NCI-H1694 treated with DMSO at 0.1 percent for 48 hours (cell line): Measurements from ENCODE around the gene NPB.

Source experiments
- DNase-seq: peaks from one replicate; lab custom pipeline; 2025; lab: John Stamatoyannopoulos, UW

NPB gene

GRCh38 chr17:81898885-81899284, 3.2 kb upstream of the NPB start:
- DNase-seq, result no peak

DNA sequence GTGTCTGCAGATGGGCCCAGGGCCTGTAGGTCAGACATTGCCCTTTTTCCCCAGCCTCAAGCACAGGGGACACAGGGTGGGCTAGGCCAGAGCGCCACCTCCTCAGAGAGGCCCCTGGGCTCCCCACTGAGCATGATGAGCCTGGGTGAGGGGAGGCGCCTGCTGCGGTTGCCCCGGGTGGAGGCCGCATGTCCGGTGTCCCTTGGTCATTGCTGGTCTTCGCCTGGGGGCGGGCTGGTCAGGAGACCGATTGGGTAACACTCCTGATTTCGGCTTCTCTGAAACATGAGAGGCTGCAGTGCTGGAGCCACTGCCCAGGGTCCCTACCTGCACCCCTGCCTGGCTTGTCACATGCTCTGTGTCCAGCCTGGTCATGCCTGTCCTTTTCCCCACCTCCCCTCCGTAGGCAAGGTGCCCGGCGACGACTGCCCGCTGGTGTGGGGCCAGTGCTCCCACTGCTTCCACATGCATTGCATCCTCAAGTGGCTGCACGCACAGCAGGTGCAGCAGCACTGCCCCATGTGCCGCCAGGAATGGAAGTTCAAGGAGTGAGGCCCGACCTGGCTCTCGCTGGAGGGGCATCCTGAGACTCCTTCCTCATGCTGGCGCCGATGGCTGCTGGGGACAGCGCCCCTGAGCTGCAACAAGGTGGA, 2.4 kb upstream of the NPB start:
- DNase-seq, result no peak

GRCh38 chr17:81900181-81900820, 1.7 kb upstream of the NPB start:
- DNase-seq, result no peak

DNA sequence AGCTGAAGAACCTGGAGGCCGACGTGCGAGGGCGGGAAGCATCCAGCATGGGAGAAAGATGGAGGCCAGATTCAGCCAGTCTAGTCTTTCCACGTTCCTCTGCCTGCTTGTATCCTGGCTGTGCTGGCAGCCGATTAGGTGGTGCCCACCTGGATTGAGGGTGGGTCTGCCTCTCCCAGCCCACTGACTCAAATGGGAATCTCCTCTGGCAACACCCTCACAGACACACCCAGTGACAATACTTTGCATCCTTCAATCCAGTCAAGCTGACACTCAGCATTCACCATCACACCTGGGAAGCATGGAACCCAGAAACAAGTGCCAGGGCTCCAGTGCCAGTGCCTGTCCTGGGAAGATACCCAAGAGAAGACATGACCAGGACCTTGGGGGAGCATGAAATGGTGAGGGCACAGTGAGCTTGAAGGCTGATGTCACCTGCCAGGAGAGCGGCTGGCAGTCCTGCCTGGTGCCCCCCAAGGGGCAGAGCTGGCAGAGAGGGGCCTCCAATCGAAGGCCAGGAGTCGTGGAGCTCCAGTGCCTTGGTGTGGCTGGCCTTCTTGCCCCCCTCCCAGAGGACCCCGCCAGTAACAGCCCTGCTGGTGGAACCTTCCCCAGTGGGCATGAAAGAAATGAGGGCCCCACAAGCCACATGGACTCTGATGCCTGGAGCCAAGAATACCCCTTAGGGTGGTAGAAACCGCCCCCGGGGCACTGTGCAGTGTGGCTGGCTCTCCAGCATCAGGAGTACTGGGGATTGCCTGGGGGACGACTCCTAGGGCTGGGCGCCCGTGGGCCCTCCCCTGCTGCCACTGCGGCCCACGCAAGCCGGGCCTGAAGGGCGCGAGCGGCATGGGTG, 643 bp upstream of the NPB start:
- no peak for DNase-seq

DNA sequence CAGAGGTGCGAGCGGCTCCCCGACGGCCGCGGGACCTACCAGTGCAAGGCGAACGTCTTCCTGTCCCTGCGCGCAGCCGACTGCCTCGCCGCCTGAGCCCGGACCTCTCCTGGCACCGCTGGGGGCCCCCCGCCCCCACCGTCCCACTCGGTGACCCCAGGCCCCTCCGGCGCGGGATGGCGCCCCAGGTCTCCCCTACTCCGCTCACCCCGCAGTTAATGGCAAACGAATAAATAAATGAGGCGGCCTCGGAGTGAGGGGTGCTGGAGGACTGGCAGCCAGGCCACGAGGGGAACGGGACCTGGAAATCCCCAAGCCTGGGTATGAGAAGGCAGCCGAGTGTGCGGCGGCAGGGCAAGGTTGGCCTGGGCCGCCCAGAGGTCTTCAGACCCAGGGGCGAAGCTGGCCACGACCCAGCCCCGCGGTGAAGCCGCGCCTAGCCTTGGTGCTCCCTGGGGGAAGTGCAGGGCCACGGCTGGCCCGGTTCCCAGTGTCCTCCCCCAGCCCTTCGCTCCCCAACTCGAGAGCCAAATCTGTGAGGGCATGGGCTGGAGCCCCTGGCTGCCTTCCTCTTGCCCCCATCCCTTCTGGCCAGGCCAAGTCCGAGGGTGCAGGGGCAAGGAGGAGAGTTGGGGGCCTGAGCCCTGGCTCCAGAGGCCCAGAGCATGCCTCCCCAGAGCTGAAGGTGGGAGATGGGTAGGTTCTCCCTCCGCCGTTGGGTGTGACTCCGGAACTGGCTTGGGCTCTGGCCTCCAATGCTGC, 796 bp downstream of the NPB start:
- no peak for DNase-seq

- no peak for DNase-seq
These were observed 1.4 kb downstream of the NPB start for GRCh38 chr17:81903415-81903831.

- no peak for DNase-seq
These were observed 2.0 kb downstream of the NPB start for GRCh38 chr17:81903896-81904599.

- no peak for DNase-seq
These were observed 2.8 kb downstream of the NPB start for GRCh38 chr17:81904600-81905423.

GRCh38 chr17:81905424-81905875, 3.4 kb downstream of the NPB start:
- no peak for DNase-seq

DNA sequence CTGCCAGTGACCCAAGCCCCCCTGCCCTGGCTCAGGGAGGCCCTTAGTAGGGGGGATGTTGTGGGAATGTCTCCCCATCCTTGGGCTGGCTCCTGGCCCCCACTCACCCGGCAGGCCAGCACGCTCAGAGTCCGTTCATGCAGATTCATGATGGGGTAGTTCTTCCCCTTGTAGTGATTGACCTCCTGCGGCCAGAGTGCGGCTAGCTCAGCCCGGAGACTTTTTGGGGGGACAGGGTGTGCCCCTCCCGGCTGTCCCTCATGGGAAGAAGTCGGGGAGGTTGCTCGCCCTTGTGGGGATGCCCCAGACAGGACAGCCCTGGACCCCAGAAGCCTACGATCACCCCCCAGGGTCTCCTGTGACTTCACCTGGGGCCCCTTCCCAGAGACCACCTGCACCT, 4.0 kb downstream of the NPB start:
- no peak for DNase-seq

DNA sequence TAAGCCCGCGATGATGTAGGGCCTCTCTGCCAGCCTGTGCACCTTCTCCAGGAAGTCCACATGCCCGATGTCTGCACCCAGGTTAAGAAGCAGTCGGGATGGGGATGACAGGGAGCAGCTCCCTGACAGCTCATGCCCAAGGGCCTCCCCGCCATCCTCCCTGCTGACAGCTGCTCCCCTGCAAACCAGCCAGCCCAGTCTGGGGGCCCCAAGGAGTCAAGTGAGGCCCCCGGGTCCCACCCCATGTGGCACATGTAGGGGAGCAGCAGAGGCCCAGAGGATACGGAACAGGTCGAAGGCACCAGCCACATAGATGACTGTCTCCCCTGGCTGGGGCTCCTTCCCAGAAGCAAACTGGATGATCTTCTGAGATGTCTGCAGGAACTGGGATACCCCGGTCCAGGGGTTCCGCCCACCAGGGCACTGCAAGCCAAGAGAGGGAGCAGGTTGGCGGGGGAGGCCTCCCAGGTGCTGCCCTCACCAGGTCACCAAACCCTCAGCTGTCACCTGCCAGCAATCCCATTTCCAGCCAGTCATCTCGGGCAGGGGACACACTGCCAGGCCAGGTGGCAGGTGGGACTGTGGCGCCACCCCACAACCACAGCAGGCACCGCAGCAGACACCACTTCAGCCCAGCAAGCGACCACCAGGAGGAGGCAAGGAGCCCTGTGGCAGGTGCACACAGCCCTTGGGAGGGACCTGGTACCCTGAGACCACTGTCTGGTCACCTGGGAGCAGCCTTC, 4.6 kb downstream of the NPB start:
- no peak for DNase-seq

DNA sequence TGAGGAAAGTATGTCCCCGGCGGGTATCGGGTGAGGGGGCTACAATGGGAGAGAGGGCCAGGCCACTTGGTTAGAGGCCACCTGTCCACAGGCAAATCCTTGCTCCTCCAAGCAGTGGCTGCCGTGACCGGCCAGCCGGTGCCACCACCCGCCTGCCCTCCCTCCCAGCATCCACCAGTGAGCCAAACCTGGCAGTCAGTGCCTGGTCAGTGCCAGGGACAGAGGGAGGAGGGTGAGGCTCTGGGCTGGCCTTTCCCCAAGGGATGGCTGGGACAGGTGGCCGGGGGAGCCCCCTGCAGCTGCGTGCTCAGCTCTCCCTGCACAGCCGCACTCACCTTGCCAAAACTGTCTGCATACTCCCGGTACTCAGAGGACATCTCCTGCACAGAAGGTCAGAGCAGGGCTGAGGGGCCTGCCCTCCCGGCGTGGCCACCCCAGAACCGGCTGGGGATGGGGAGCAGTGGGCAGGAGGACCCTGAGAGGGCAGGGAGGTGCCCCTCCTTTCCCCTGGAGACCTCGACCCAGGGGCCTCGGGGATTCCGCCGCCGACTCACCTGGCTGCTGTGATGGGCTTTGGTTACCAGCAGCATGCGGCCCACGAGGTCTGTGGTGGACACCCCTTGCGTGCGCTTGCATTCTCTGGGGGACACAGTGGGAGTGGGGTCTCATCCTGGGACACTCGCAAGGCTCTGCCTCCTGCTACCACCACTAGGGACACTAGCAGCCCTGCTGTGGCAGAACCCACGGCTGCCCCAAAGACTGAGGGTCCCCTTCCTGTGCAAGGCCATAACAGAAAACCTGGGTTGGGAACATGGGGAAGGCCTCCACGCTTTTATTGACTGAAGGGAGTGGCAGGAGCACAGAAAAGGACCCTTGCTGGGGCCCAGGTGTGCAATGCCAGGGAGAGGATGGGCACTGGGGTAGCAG, 5.4 kb downstream of the NPB start:
- DNase-seq, result no peak

DNA sequence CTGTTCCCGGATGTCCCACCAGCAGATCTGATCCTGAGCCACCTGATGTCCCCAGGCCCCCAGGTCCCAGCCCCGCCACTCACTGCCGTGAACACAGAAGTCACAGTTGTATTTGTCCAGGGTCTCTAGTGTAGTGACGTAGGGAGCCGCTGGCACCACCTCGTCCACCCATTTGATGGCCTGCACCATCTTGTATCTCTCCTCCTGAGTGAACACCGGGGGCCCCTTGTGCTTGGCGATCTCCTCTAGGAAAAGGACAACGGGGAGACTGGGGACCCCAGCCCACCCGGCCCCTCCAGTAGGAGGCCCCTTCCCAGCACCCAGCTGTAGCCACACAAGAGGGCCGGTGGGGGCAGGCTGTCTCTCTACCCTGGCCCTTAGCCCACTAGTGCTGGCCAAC, 6.8 kb downstream of the NPB start:
- no peak for DNase-seq

- DNase-seq, result no peak
These were observed 7.2 kb downstream of the NPB start for GRCh38 chr17:81909231-81909630.

DNA sequence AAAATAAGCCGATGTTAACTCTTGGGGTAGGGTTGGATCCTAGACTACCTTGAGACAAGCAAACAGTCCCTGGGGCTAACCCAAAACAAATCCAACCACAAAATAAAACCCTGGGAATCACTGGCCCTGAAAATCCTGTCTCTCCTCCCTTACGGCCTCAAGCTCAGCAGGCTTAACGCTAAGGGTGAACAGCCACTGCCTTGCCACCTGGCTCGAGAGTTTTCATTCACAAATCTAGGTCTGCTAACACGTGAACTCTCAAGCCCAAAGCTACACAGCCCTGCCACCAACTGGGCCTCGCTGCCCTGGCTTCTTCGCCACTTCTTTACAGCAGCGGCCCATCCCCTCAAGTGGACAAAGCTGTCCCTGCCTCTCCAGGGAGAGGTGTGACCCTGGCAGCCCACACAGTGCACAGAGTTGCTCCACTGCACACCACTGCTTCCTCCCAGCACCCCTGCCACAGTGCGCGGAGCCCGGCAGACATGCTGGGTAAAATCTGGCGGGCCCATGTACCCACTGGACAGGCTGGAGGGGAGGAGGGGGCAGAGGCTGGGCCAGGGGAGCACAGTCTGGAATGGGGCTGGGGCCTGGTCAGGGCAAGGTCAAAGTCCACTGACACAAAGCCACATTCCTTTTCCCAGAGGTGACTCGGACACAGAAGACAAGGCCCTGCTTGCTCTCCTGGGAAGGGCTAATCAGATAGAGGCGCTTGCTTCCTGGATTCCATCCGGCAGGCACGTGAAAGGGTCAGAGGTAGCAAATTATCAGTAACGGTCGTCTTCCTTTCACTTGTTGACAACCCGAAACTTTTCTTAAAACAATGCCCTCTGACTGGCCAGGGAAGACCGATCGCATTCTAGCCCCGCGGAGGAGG, 8.2 kb downstream of the NPB start:
- DNase-seq, result no peak

DNA sequence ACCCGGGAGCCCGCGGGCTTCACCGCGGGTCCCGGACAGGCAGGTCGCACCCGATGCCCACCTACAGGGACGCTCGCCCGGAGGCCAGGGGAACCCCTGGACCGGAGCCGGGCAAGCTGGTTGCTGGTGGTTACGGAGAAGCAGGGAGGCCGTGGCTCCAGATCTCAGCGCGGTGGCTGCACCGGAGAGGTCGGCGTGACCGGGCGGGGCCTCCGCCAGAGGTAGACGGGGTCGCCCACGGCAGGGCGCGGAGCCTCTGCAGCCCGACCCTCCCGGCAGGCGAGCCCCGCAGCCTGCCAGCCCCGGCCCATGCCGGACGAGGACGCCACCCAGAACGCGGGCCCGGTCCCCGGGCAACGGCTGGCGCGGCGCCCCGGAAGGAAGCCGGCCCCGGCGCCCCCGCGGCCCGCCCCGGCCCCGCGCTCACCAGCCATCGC, 8.8 kb downstream of the NPB start:
- DNase-seq, result no peak

DNA sequence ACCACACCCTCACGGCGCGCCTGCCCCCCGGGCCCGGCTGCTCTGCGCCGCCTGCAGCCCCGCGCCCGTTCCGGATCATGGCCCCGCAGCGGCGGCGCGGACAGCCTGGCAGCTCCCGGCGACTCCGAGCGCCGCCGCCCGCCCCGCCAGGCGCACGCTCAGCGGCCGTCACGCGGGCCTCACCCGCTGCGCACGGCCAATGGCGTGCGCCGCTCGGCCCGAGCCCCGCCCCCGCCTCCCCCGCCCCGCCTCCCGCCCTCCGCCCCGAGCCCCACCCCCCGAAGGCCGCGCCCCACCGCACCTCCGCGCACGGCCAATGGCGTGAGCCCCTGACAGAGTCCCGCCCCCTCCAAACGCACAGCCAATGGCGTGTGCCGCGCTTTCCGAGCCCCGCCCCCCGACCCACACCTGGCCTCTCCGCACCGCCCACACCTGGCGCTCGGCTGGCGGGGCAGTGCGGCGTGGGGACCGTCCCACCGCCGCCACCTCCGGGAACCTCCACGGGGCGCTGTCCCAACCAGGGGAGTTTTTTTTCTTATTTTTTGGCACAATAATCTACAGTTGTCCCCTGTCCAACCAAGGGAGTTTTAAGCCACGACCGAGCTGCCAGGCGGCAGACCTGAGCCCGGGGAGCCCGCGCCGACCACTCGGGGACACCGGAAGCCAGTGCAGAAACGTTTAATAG, 9.4 kb downstream of the NPB start, which contains the start of gene PCYT2:
Gene PCYT2, minus strand, starts transcription at position 123 of the 685 bp plus-strand sequence. Its CDS starts 44 bp downstream, at position 79.
- peak; percentile 62 for DNase-seq
